Testis (tissue), 5 donors: ENCODE measurements around the gene MED25. TPM values are rescaled to one million over a fixed set of nuclear protein-coding genes. Genes with fewer than 3 reads are reported as not detected.

Source experiments
- DNase-seq: peaks from one replicate; pipeline ENCODE4 v3.0.0-alpha.2; 2019
- H3K27ac ChIP-seq, 2 donors: fragments of 200-600 bp; sonication (generic); one replicate each; pipeline ENCODE4 v1.5.1; 2019
- H3K27me3 ChIP-seq: fragments of 200-600 bp; sonication (generic); one replicate; pipeline ENCODE4 v1.5.1; 2019
- H3K36me3 ChIP-seq: fragments of 200-600 bp; sonication (generic); one replicate; pipeline ENCODE4 v1.5.1; 2017; ENCODE audit warnings: low read depth; ENCODE audit errors: missing control alignments
- H3K4me1 ChIP-seq: fragments of 200-600 bp; sonication (generic); one replicate; pipeline ENCODE4 v1.5.1; 2019
- H3K4me3 ChIP-seq, 2 donors: fragments of 200-600 bp; sonication (generic); one replicate each; pipeline ENCODE4 v1.5.1; 2017 to 2019
- H3K9me3 ChIP-seq: fragments of 200-600 bp; sonication (generic); one replicate; pipeline ENCODE4 v1.5.1; 2017
- POLR2A ChIP-seq: fragments of 450-650 bp; IDR thresholded peaks from one replicate; pipeline ENCODE4 v1.6.1; 2017; ENCODE audit warnings: antibody characterized with exemption, mild to moderate bottlenecking, moderate library complexity
- WGBS, 2 donors: methylation state at CpG; one replicate each; pipeline ENCODE4 v1.1.5; 2018; 5-methylcytosine and 5-hydroxymethylcytosine counted together
- intact Hi-C: fragments of 100-400 bp; cut with DNase I; formaldehyde crosslinking; loops from one replicate; pipeline ENCODE4 v1.15.1; 2023; ENCODE audit warnings: low total_unique reads
- long read RNA-seq, 2 donors: transcript quantifications; one replicate each; lab custom pipeline, GENCODE V29; 2026
- polyA plus RNA-seq: library from polyadenylated mRNA; stranded (reverse); fragments of 350-450 nt; fragmentation: Illumina TruSeq; extraction: RNeasy Lipid Tissue Mini Kit (QIAGEN cat#74804); gene quantifications from one replicate; pipeline ENCODE4 v1.2.3, GENCODE V29; 2014; ENCODE audit warnings: low read depth, low replicate concordance; ENCODE audit not compliant: insufficient read depth
- total RNA-seq, 2 donors: library from RNA; depleted of rRNA; stranded (reverse); fragments of >200 nt; gene quantifications; one replicate each; pipeline ENCODE4 v1.2.3, GENCODE V29; 2016
- TF ChIP-seq, protein P1 (sequence below), 3 experiments: fragments of 450-650 bp in 2 of 3; fragments of 200-600 bp in 1 of 3; sonication (generic) in 1 of 3; IDR thresholded peaks; one replicate each; pipeline ENCODE4 v1.5.1; 2016 to 2019; ENCODE audit warnings: antibody characterized with exemption in 3 of 3, mild to moderate bottlenecking in 2 of 3, moderate library complexity in 1 of 3

MED25 gene
- 100 to 1,000 TPM; 244 to 246 TPM for total RNA-seq
- 156 TPM for polyA plus RNA-seq
- long read RNA-seq, donor 1, transcript MED25-201 (18 exons, 2,332 nt) = major isoform, 6 of 48 reads
- long read RNA-seq, donor 1, partial matches to known transcripts = 33 of 48 reads
- long read RNA-seq, donor 1, other reads (novel, unspliced or antisense) = 5 of 48 reads
- long read RNA-seq, donor 2, partial matches to known transcripts = 28 of 35 reads
- long read RNA-seq, donor 2, other reads (novel, unspliced or antisense) = 0 of 35 reads

DNA sequence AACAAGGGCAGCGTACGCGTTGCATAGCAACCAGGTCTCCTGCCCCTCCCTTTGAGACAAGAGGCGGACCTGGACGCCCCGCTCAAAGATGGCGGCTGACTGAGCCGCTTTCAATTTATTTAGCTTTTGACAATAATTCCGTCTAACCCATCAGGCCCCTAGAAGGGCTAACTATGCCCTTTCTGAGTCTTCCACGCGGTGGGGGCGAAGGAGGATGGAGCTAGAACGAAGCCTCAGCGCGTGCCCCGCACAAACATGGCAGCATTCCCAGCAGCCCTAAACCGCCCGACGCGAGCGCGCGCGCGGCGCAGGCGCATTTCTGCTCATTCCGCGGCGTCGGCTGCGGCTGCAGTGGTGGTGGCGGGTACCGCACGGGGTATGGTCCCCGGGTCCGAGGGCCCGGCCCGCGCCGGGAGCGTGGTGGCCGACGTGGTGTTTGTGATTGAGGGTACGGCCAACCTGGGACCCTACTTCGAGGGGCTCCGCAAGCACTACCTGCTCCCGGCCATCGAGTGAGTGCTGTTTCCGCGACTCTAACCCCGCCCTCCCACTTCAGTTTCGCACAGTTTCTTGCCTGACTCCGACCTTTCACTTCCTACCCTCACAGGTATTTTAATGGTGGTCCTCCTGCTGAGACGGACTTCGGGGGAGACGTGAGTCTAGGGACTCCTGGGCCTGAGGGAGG lies at the start of gene MED25:
Gene MED25 (plus strand): TSS at position 326 of the 685 bp plus-strand sequence. CDS start 53 bp downstream, at position 379.
- no peaks in the 10 kb centered on the region for H3K9me3 ChIP-seq
- intact Hi-C loops = no loop called here
- H3K27ac ChIP-seq = peak within 1 kb of the TSS; percentile 95 to 98
- H3K4me3 ChIP-seq = peak within 1 kb of the TSS; percentile 78 to 92
- H3K27me3 ChIP-seq = no peaks in the 10 kb centered on the region
- peak; percentile 71 for TF ChIP-seq POLR2A
- TF ChIP-seq, protein P1, sequence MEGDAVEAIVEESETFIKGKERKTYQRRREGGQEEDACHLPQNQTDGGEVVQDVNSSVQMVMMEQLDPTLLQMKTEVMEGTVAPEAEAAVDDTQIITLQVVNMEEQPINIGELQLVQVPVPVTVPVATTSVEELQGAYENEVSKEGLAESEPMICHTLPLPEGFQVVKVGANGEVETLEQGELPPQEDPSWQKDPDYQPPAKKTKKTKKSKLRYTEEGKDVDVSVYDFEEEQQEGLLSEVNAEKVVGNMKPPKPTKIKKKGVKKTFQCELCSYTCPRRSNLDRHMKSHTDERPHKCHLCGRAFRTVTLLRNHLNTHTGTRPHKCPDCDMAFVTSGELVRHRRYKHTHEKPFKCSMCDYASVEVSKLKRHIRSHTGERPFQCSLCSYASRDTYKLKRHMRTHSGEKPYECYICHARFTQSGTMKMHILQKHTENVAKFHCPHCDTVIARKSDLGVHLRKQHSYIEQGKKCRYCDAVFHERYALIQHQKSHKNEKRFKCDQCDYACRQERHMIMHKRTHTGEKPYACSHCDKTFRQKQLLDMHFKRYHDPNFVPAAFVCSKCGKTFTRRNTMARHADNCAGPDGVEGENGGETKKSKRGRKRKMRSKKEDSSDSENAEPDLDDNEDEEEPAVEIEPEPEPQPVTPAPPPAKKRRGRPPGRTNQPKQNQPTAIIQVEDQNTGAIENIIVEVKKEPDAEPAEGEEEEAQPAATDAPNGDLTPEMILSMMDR (IDR thresholded peaks at IDR 0.05) = peak in 2 of 3 experiments; percentile 46 to 63
- H3K4me1 ChIP-seq = peaks cover 24% of the 10 kb centered on the region
- H3K36me3 ChIP-seq = no peaks in the 10 kb centered on the region
- DNase-seq = peak; percentile 88
- WGBS, 2 donors = 0% methylated on average over 29 to 57 of the region's 57 CpGs

DNA sequence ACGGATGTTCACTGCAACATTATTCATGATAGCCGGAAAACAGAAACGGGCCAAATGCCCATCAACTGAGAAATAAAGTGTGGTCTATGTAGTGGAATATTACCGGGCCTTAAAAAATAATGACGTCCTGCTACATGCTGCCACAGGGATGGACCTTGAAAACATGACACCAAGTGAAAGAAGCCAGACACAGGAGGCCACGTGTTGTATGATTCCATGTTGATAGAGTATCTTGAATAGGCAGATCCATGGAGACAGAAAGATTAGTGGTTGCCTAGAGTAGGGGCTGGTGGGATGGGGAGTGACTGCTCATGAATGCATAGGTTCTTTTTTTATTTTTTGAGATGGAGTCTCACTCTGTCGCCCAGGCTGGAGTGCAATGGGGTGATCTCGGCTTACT lies 47.6 kb upstream of the MED25 start:
- no peak for DNase-seq
- Histone ChIP-seq H3K27ac (no peak overlapping the region), H3K9me3 (no peaks in the 10 kb centered on the region), H3K36me3 (no peaks in the 10 kb centered on the region), H3K4me1 (peaks cover 44% of the 10 kb centered on the region), H3K27me3 (no peaks in the 10 kb centered on the region), H3K4me3 (no peak overlapping the region)
- no peak for TF ChIP-seq POLR2A
- TF ChIP-seq, protein P1 (IDR thresholded peaks at IDR 0.05) = no peak
- WGBS, 2 donors = 84 to 86% methylated on average over 8 of the region's 8 CpGs
- intact Hi-C loops = no loop called here

- no peak for TF ChIP-seq POLR2A
- TF ChIP-seq, protein P1 (IDR thresholded peaks at IDR 0.05) = no peak
- Histone ChIP-seq H3K36me3 (no peaks in the 10 kb centered on the region), H3K4me3 (no peak overlapping the region), H3K27ac (no peak overlapping the region), H3K4me1 (peaks cover 39% of the 10 kb centered on the region), H3K9me3 (no peaks in the 10 kb centered on the region), H3K27me3 (no peaks in the 10 kb centered on the region)
- DNase-seq = no peak
- WGBS, 2 donors = 84 to 96% methylated on average over 12 to 13 of the region's 13 CpGs
- intact Hi-C loops = no loop called here
Measured at GRCh38 chr19:49771674-49772139, 46.4 kb upstream of the MED25 start.

GRCh38 chr19:49772850-49773432 lies 45.1 kb upstream of the MED25 start:
- WGBS, 2 donors = 57 to 70% methylated on average over 10 of the region's 10 CpGs
- TF ChIP-seq POLR2A = no peak
- TF ChIP-seq, protein P1 (IDR thresholded peaks at IDR 0.05) = no peak
- H3K27ac ChIP-seq = peak overlapping the region in 1 of 2 donors; percentile 19

More at GRCh38 chr19:49772850-49773432, 45.1 kb upstream of the MED25 start:
- DNase-seq = no peak
- intact Hi-C loops = no loop called here
- H3K9me3 ChIP-seq = no peaks in the 10 kb centered on the region
- peaks cover 34% of the 10 kb centered on the region for H3K4me1 ChIP-seq
- no peaks in the 10 kb centered on the region for H3K36me3 ChIP-seq
- H3K27me3 ChIP-seq = no peaks in the 10 kb centered on the region
- H3K4me3 ChIP-seq = no peak overlapping the region
